GM18519 (cell line): ENCODE measurements around the gene GNG8.

Source experiments
- ATAC-seq: cut with Tn5 transposase; IDR thresholded peaks from one replicate; pipeline ENCODE4 v1.9.1; 2021; ENCODE audit warnings: mild to moderate bottlenecking, moderate library complexity; ENCODE audit not compliant: unreplicated experiment, low FRiP score

GNG8 gene

DNA sequence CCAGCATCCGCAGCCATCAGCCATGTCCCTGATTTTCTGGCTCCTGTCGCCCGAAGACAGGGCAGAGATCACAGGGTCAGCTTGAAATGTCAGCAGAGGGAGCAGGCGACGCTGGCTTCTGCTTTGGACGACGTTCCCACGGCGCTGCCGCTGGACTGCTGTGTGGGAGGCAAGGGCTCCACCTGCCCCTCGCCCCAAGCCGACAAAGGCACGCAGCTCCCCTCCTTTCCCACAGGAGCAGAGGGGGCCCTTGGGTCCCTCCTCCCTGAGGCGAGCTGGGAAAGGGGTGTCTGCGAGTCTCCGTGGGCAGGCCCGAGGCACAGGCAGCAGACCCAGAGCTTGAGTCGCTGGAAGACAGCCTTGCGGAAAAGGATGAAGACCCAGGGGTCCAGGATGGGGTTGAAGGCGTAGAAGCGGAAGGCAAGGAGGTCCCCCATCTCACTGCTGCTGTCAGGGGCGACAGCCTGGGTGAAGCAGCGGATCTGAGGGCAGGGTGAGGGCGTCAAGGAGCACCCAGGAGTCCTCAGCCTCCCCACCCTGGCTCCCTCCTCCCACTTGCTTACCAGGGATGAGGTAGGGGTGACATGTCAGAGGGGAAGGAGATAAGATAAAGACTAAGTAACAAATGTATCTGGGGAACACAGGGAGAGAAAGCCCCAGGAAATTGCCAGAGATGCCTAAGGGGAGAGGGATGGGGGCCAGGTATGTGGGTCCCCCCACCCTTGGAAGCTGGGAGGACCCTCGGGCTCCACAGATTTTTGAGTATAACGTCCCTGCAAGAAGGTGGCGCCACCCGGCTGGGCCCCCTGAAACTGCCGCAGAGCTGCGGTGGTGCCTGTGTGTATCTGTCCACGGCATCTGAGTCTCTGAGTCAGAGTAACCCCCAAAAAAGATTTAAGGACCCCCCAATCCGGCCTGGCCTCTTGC is 14.5 kb downstream of the GNG8 start:
- no peak for ATAC-seq

DNA sequence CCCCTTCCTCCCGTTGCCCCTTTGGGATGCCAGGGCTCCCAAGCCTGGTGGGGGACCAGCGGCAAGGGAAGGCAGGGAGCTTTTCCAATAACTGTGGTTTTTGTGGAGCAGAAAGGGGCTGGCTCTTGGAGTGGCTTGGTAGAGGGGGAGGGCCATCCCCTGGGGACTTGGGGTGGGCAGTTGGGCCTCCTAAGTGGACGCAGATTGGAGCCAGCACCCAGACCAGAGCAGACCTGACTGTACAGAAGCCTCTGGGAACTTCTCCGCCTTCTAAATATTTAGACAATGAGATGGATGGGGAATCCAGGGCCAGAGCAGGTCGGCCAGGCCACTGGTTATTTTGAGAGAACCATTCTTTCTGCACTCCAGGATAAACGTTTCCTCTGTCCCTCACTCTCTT is 15.3 kb downstream of the GNG8 start:
- no peak for ATAC-seq

DNA sequence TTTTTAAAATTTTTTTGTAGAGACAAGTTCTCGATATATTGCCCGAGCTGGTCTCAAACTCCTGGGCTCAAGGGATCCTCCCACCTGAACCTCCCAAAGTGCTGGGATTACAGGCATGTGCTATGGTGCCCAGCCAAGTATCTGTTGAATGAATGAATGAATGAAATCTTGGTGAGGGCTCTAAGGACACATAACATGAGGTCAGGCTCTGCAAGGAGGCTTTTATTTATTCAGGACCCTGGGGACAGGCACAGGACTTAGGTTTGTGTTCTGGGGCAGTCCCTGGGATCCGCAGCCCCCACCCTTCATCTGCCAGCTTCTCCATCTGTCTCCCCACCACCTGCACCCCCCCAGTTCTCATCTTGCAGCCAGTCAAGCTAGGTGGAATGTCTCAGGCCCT is 15.7 kb downstream of the GNG8 start:
- ATAC-seq = no peak

DNA sequence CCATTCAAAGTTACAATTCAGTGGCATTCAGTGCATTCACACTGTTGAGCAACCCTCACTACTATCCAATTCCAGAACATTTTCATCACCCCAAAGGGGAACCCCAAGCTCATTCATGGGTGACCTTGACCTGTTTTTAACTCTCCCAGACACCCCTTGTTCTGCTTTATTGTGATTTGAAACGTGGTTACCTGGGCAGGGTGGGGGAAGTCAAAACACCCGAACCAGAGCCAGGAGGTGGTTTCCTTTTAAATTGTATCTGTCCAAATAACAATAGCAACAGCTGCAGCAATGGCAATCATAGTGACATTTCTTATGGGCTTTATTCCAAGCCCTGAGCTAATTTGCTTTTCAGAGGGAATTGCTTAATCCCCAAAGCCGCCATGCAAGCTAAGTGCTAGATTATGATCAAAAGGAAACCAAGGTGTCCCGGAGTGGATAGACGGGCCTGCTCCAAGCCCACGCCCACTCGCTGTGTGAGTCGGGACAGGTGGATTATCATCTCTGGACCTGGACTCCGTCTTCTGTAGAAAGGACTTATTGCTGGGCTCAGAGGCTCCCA is 17.3 kb downstream of the GNG8 start:
- ATAC-seq = no peak

DNA sequence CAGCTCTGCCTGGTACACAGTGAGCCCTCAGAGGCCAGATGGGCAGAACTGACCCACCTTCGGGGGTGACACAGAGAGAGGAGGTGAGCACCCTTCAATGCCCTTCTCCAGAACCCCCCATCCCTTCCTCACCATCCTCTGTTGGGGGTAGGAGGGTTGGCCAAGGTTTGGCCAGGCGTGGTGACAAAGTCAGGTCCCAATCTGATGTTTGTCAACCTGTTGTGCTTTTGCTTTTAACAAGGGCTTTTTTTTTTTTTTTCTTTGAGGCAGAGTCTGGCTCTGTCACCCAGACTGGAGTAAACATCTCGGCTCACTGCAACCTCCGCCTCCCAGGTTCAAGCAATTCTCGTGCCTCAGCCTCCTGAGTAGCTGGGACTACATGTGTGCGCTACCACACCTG is 18.4 kb downstream of the GNG8 start:
- ATAC-seq = no peak

DNA sequence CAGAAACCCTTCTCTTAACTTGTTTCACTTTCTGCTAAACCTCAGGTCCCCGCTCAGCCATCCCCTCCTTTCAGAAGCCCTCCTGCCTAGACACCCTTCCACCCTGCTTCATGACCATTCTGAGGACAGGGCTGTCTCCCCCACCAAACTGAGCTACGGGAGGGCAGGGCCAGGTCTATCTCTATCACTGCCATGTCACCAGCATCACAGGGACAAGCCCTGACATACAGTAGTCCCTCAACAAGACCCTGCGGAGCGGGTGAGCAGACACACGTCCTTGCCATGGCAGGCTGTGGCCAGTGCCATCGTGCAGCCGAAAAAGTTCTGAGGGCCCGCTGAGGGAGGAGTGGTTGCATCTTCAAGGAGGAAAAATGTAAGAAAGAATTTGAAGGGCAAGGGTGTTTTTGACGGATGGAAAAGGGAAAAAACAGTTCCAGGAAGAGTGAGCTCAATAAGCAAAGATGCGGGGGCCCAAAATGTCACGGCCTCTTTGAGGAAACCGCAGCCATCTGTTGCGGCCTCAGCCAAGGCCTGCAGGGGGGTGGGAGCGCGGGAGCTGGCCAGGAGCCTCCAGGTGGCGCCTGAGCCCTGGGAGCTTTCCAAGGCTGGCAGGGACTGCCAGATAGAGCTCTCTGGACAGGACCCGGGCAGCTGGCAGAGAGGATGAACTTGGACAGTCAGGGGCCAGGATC is 19.2 kb downstream of the GNG8 start:
- no peak for ATAC-seq

DNA sequence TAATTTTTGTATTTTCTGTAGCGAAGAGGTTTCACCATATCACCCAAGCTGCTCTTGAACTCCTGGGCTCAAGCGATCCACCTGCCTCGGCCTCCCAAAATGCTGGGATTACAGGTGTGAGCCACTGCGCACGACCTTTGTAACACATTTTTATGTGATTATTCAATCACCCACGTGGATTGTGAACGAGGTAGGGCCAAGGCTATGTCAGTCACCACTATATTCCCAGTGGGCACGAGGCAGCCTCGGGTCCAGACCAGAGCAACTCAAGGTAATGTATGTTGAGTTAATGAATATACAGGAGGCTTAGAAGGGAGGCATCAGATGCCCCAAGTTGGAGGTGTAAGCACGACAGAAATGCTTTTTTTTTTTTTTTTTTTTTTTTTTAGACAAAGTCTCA is 20.0 kb downstream of the GNG8 start:
- ATAC-seq = no peak

DNA sequence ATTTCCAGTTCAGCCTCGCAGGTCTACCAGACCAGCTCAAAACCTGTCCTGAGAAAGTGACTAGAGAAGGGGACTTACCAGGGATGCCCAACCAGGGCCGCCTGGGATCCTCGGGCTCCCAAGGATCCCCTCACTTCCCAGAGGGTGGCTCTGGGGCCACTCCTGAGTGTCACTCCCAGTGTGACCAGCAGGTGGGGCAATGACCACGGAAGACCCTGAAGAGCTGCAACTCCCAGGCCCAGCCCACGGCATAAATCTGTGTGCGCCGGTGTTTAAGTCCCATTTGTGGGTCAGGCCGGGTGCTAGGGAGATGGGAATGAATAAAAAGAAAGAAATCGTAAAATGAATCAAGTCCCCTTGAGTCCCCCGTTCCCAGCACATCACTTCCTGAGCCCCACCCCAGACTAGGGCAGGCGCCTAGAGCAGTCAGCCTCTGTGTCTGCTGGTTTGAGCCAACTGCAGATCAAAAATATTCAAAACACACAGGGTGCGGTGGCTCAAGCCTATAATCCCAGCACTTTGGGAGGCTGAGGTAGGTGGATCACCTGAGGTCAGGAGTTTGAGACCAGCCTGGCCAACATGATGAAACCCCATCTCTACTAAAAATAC is 21.8 kb downstream of the GNG8 start:
- no peak for ATAC-seq

DNA sequence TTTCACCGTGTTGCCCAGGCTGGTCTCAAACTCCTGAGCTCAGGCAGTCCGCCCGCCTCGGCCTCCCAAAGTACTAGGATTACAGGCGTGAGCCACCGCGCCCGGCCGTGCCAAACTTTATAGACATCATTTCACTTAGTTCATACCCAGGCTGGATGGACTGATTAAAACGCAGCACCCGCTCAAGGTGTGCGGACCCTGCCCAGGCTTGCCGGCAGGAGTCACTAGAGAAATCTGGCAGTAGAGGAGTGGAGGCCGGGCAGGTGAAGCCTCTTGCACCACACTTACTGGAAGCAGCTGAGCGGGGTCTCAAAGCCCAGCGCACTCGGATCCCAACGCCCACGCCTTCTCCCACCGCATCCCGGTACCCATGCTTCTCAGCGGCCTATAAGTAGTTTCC is 22.5 kb downstream of the GNG8 start:
- no peak for ATAC-seq

DNA sequence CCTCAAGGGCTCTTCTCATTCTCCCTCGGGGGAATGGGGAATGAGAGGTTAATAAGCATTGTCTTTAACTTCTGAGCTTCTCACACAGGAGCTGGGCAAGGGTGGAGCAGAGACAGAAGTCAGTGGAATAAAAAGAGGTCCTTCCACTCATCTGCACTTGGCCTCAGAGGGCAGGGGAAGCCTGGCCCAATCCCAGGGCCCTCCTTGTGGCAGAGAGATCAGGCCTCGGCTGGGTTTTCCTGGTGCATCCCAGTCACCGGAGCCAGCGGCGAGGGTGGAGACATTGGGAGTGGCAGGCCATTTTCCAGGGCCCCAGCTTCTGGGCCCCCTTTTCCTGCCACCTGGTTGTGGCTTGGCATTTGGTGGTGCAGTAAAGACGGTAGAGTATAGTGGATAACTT is 24.2 kb downstream of the GNG8 start:
- ATAC-seq = no peak

DNA sequence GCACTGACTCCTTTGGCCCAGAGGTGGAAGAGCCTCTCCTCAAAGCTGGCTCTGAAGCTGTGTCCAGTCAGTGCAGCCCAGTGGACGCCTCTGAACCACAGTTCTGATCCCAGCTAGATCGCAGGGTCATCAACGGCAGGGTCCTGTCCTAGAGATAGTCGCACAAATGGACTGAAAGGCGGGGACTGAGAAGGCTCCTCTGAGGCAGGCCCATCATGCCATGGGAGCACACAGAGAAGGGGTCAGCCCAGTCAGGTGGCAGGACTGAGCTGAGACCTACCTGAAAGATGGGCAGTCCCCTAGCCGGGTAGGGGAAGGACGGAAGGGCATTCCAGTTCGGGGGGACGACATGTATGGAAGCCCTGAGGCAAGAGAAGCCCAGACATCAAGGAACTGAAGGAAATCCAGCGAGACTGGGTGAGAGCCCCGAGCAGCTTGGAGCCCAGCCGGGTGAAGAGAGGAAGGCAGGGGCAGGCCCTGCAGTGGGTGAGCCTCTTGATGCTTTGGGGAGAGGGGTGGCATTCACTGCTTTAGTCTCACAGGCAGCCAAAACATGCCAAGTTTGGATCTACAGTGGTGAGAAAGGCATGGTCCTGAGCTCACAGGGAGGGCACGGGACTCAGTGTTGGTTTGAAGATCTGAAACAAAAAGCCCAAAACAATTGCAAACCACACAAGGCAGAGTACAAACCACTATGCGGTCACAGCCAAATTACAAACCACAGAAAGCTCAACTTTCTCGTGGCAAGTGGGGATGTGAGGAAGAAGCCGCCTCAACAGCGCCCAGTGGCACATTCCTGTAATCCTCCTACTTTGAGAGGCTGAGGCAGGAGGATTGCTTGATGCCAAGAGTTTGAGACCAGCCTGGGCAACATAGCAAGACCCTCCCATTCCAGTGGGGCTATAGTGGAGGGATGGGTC is 24.9 kb downstream of the GNG8 start:
- no peak for ATAC-seq

DNA sequence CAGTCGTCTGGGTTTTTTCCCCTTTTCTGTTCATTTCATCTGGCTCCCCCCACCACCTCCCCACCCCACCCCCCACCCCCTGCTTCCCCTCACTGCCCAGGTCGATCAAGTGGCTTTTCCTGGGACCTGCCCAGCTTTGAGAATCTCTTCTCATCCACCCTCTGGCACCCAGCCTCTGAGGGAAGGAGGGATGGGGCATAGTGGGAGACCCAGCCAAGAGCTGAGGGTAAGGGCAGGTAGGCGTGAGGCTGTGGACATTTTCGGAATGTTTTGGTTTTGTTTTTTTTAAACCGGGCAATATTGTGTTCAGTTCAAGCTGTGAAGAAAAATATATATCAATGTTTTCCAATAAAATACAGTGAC is 25.6 kb downstream of the GNG8 start:
- no peak for ATAC-seq

DNA sequence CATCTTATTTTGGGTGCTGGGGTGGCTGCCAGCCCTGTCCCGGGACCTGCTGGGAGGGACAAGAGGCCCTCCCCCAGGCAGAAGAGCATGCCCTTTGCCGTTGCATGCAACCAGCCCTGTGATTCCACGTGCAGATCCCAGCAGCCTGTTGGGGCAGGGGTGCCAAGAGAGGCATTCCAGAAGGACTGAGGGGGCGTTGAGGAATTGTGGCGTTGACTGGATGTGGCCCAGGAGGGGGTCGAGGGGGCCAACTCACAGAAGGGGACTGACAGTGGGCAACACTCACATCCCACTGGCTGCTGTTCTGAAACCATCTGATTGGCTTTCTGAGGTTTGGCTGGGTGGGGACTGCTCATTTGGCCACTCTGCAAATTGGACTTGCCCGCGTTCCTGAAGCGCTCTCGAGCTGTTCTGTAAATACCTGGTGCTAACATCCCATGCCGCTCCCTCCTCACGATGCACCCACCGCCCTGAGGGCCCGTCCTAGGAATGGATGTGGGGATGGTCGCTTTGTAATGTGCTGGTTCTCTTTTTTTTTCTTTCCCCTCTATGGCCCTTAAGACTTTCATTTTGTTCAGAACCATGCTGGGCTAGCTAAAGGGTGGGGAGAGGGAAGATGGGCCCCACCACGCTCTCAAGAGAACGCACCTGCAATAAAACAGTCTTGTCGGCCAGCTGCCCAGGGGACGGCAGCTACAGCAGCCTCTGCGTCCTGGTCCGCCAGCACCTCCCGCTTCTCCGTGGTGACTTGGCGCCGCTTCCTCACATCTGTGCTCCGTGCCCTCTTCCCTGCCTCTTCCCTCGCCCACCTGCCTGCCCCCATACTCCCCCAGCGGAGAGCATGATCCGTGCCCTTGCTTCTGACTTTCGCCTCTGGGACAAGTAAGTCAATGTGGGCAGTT is 26.2 kb downstream of the GNG8 start:
- ATAC-seq = no peak

DNA sequence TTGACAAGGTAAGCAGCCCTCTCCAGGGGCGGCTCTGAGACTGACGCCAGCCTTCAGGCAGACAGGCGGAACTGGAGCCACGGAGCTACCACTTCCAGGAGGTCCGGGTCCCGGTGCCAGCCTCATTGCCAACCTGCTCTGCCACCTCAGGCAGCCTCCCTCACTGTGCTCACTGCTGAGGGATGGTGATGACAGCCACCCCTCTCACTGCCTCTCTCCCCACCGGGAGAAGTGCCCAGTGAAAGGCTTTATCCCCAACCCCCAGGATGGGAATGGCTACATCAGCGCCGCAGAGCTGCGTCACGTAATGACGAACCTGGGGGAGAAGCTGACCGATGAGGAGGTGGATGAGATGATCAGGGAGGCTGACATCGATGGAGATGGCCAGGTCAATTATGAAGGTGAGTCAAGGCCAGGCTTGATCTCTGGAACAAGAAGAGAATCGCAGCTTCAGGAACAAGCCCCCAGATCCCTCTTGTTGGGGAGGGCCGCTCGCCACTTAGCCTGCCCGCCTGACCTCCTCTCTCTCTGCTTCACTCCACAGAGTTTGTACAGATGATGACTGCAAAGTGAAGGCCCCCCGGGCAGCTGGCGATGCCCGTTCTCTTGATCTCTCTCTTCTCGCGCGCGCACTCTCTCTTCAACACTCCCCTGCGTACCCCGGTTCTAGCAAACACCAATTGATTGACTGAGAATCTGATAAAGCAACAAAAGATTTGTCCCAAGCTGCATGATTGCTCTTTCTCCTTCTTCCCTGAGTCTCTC is 27.2 kb downstream of the GNG8 start:
- no peak for ATAC-seq

DNA sequence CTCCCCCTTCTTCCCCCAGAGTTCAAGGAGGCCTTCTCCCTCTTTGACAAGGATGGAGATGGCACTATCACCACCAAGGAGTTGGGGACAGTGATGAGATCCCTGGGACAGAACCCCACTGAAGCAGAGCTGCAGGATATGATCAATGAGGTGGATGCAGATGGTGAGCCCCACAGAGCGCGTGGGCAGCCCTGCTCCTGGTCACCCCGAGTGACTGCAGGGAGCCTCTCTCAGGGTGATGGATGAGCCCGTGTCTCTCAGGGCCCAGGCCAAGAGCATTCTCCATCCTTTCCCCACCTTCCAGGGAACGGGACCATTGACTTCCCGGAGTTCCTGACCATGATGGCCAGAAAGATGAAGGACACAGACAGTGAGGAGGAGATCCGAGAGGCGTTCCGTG is 27.8 kb downstream of the GNG8 start:
- no peak for ATAC-seq

DNA sequence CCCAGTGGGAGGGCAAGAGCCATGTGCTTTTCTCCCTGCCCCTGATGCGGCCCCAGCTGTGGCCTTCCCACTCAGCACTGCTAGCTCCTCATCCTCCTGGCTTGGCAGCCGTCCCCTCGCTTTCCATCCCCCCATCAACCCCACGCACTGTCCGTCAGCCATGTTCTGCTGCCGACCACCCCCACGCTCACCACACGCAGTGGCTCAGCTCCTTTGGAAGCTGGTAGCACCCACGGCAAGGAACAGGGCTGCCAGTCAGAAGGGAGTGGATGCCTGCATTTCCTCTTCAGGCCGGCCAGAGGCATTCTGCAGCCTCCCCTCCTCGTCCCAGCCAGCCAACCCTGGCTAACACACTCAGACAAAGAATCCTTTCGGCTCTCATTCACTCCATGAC is 28.6 kb downstream of the GNG8 start:
- ATAC-seq = no peak

DNA sequence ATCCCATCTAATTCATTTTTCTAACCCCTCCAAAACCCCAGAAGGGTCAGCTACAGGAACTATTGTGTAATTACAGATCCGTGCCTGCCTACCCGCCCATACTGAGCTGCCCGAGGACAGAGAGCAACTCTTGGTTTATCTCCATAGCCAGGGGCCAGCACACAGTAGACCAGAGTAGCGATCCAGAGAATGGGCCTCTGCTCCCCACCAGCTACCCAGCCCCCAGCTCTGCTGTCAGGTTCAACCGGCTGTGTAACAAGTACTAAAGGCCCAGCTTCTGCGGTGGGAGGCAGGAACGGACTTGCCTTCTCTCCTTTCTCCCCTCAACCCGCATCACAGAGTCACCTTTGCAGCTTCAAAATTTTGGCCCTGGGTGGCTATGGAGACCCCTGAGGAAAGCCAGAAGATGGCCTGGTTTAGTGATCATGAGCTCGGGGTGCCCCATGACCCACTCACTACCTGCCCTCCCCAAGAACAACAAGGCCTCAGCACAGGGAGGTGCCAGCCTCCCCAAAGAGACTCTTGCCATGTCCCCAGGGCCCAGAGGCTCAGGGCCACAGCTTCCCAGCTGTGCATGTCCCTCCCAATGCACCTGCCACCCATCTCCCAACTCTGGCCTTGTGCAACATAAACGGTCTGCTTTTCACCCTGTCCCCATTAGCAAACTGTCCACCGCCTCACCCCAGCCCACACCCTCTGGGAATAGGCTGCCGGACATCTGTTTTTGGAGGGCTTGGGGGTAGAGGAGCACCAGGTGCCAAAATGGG is 29.1 kb downstream of the GNG8 start:
- ATAC-seq = no peak

DNA sequence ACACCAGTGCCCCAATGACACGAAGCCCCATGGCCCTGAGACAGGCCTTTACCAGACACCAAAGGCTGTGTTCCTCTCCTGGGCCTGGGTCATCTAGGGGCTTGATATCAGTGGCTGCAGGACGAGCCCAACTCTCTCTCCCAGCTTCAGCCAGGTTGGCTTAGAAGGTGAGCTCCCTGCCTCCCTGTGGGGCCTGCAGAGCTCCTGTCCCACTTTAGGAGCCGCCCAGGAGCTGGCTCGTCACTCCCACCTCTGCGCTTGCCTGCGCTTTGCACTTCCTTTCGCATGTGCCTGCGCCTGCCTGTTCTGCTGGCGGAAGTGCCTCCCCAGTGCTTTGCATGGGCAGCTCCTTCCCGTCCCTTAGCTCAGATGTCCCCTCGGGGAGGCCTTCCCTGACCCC is 30.0 kb downstream of the GNG8 start:
- ATAC-seq = no peak
